DND-41 (cell line): Measurements from ENCODE around the gene ELK4.

Source experiments
- CTCF ChIP-seq: IDR thresholded peaks from 2 replicates; pipeline ENCODE4 v1.5.1; 2012; ENCODE audit warnings: borderline replicate concordance, low read length, moderate library complexity, mild to moderate bottlenecking; ENCODE audit not compliant: poor library complexity, severe bottlenecking; ENCODE audit errors: extremely low read depth
- EZH2 ChIP-seq: IDR thresholded peaks from 3 replicates; pipeline ENCODE4 v1.6.1; 2012; ENCODE audit warnings: borderline replicate concordance, low read depth, mild to moderate bottlenecking, moderate library complexity, low read length, inconsistent platforms; ENCODE audit not compliant: severe bottlenecking

- TF ChIP-seq CTCF = no peak
- no peak for TF ChIP-seq EZH2
Observed at GRCh38 chr1:205589046-205589445, 42.8 kb downstream of the ELK4 start.
